ENCODE measurements around the gene ZC2HC1B. TPM values are rescaled to one million over a fixed set of nuclear protein-coding genes. Genes with fewer than 3 reads are reported as not detected.

ZC2HC1B gene
- total and polyA plus RNA-seq, 10 of the 15 experiments (the other 5 are each of a cell fraction or from before 2014, with no cell fraction given), result 0.09 to 0.36 (median 0.31) TPM; not detected in 5

GRCh38 chr6:143949535-143949934, 85.3 kb downstream of the ZC2HC1B start:
- no peaks in the 10 kb centered on the region for H4K20me1 ChIP-seq (ENCODE audit: control insufficient read depth, insufficient read depth)
- no TSS peak for BruUV-seq (replicated peaks)
- in situ Hi-C loops (cut with MboI), result loop anchor here (10.0 kb wide), 1 partner anchor 275 kb away; no protein-coding TSS in a partner anchor
- no peak for FAIRE-seq
- TF ChIP-seq PML (IDR thresholded peaks at IDR 0.05; ENCODE audit: low read length), result no peak
- TF ChIP-seq NKRF (conservative IDR thresholded peaks at IDR 0.05), result no peak
- TF ChIP-seq CHD4 (IDR thresholded peaks at IDR 0.05), result no peak
- TF ChIP-seq ASH2L (IDR thresholded peaks at IDR 0.05; ENCODE audit: borderline replicate concordance, low read depth), result no peak
- TF ChIP-seq HDAC6 (IDR thresholded peaks at IDR 0.05; ENCODE audit: unreplicated experiment), result no peak
- no peak for TF ChIP-seq SMC3 (IDR thresholded peaks at IDR 0.05; ENCODE audit: borderline replicate concordance, low read length)
- TF ChIP-seq BRCA1 (IDR thresholded peaks at IDR 0.05; ENCODE audit: low read depth, low read length), result no peak
- TF ChIP-seq POLR2AphosphoS2 (IDR thresholded peaks at IDR 0.05; ENCODE audit: low read depth, low read length), result no peak
- TF ChIP-seq IKZF1 (conservative IDR thresholded peaks at IDR 0.05), result no peak
- no peak for TF ChIP-seq MYB (IDR thresholded peaks at IDR 0.05; ENCODE audit: borderline replicate concordance, low read depth, low read length)
- no peak for TF ChIP-seq POLR2A (IDR thresholded peaks at IDR 0.05; ENCODE audit: low read depth, low read length)
- TF ChIP-seq FOXM1 (IDR thresholded peaks at IDR 0.05; ENCODE audit: low read depth, low read length), result no peak
- no peaks in the 10 kb centered on the region for H3K9me3 ChIP-seq (replicated peaks; ENCODE audit: control insufficient read depth, insufficient read depth, low read length)
- 42% methylated on average over 1 of the region's 1 CpG for WGBS (ENCODE audit: insufficient coverage, insufficient replicate concordance, low lambda C conversion rate, missing lambda C conversion rate)
- no peaks in the 10 kb centered on the region; a peak in 1 of 4 replicates for H3K36me3 ChIP-seq (ENCODE audit: control insufficient read depth in 2 of 2, insufficient read depth in 2 of 2, low read length in 1 of 2)
- no peak for ATAC-seq
- CTCF ChIA-PET, result interaction anchor here (0.6 to 4.6 kb wide), 2 partner anchors 11 to 373 kb away, joined by 3 to 35 read pairs; no protein-coding TSS in a partner anchor
- H3K4me2 ChIP-seq (ENCODE audit: control insufficient read depth, insufficient read depth), result no peak overlapping the region
- H3K79me2 ChIP-seq (ENCODE audit: control insufficient read depth, insufficient read depth, low read length), result no peaks in the 10 kb centered on the region
- H3K4me3 ChIP-seq, result no peak overlapping the region
- POLR2A ChIA-PET, result no interaction called here
- no peaks in the 10 kb centered on the region for H3K27me3 ChIP-seq (replicated peaks in 1 of 2; ENCODE audit: control insufficient read depth in 2 of 2, insufficient read depth in 2 of 2, low read length in 1 of 2)
- H3K27ac ChIP-seq (ENCODE audit: control insufficient read depth, insufficient read depth), result no peak overlapping the region
- H2AFZ ChIP-seq (ENCODE audit: control insufficient read depth, low read depth, low read length), result no peak overlapping the region
- SMC1A ChIA-PET (ENCODE audit: uncharacterized antibody, unreplicated experiment), result interaction anchor here (1.0 kb wide), 1 partner anchor 10 kb away, joined by 5 read pairs; no protein-coding TSS in a partner anchor
- RAD21 ChIA-PET (ENCODE audit: unreplicated experiment), result interaction anchor here (2.0 kb wide), 1 partner anchor 10 kb away, joined by 5 read pairs; no protein-coding TSS in a partner anchor
- no peak overlapping the region for H3K9ac ChIP-seq (ENCODE audit: control insufficient read depth, insufficient read depth, low read length)
- no peaks in the 10 kb centered on the region for H3K4me1 ChIP-seq (ENCODE audit: control insufficient read depth, insufficient read depth, low read length)
- no peak for DNase-seq (ENCODE audit: low read depth, low spot score)
- intact Hi-C loops (cut with micrococcal nuclease; ENCODE audit: unreplicated experiment), result no loop called here
